NCI-H748 (cell line): ENCODE data around the gene SYT17.

Source experiments
- DNase-seq: peaks from one replicate; lab custom pipeline; 2025; ENCODE audit not compliant: unreplicated experiment; lab: John Stamatoyannopoulos, UW

Gene SYT17

GRCh38 chr16:19294156-19294649, 126.2 kb downstream of the SYT17 start:
- no peak for DNase-seq

DNA sequence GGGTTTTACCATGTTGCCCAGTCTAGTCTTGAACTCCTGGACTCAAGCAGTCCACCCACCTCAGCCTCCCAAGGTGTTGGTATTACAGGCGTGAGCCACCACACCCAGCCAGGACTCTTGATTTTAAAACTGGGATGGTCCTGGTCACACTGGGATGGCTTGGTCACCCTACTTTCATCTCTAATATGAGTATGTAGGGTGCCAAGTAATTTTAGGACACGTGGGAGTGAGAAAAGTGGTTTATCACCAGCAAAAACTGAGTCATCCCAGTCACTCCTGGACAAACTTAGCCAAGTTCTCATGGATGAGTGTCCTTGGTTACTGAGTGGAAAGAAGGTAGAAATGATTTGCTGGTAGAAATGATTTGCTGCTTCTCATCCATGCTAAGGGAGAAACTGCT, 127.4 kb downstream of the SYT17 start:
- no peak for DNase-seq

DNA sequence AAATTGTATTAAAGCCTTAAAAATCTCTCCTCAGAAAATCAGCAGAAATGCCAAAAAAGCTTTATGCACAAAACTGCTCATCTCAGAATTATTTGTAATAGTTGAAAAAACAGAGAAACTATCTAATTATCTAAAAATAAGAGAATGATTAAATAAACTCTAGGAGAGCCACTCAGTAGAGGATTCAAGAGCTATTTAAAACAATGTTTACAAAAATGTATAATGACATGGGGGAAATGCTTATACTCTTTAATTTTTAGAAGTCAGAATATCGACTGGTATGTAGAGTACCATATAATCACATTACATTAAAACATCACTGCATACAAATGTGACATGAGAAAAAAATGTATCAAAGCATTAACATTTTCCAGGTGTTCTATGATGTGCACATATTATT, 129.4 kb downstream of the SYT17 start:
- DNase-seq, result no peak

- no peak for DNase-seq
These were observed 131.5 kb downstream of the SYT17 start for GRCh38 chr16:19299565-19299964.

DNA sequence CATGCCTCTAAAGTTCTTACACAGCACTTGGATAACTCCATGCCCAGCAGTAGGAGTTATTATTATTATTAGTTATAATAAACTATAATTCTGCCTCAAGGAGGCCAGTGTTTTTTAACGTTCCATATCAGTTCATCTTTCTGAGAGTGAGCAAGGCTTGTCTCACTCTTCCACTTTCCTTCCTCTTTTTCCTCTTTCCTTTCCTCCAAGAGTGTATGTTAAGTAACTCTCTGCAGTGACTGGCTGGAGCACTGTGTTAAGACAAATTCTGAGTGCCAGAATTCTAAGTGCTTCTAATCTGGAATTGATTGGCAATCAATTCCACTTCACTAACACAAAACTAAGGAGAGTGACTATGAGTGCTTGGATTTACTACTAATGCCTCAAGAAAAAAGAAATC, 133.9 kb downstream of the SYT17 start:
- no peak for DNase-seq

- DNase-seq, result no peak
These were observed 136.7 kb downstream of the SYT17 start for GRCh38 chr16:19304750-19305149.

DNA sequence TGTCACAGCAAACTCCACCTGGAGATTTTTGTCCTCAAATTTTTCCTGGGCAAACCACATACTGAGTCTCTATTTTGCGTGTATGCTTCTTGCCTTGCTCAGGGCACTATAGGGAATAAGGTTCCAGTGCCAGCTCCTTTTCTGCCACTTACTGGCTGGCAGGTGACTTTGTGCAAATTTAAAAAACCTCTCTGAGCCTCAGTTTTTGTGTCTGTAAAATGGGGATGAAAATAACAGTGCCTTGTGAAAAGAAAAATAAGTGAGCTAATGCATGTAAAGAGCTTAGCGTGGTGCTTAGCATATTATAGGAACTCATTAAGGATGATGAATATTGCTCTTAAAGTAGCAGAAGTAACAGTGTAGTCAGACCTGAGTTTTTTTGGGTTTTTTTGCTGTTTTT, 137.4 kb downstream of the SYT17 start:
- DNase-seq, result no peak

- no peak for DNase-seq
These were observed 139.7 kb downstream of the SYT17 start for GRCh38 chr16:19307587-19308241.

- no peak for DNase-seq
These were observed 140.4 kb downstream of the SYT17 start for GRCh38 chr16:19308392-19308791.

DNA sequence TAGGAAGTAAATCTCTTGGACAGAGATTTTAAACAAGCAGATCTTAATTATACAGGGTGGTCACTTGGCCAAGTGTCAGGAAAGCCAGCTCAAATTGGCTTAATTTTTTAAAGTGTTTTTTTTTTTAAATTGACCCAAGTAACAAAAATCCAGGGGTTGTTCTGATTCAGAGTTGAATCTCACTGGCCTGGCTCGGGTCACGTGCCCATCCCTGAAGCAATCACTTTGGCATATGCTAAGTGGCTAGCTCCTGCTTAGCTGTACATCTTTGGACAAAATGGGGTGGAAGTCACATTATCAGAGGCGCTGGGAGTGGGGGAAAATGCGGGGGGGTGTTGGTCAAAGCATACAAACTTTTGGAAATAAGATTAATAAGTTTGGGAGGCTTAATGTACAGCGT, 141.1 kb downstream of the SYT17 start:
- no peak for DNase-seq

- DNase-seq, result no peak
These were observed 146.8 kb downstream of the SYT17 start for GRCh38 chr16:19314718-19315425.

DNA sequence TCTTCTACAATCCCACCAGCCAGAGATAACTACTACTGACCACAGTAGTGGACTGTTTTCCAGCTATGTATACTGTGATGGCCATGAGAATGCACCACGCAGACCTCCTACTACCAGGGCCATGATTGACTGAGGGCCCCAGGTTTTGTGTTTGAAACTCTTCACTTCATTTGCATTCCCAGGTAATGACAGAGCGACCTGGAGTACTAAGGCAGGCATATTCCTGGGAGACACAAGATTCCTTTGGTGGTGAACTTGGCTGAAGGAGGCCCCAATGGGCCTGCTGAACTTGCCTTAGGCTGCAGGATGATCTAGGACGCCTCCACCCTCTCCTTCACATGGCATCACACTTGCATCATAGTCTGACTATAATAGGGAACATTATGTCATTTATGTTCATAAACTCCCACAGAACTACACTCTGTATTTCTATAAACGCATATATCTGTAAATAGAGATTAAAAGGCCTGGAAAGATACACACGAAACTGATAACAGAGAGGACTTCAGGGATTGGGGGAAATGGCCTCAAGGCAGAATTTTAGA, 147.9 kb downstream of the SYT17 start:
- no peak for DNase-seq

DNA sequence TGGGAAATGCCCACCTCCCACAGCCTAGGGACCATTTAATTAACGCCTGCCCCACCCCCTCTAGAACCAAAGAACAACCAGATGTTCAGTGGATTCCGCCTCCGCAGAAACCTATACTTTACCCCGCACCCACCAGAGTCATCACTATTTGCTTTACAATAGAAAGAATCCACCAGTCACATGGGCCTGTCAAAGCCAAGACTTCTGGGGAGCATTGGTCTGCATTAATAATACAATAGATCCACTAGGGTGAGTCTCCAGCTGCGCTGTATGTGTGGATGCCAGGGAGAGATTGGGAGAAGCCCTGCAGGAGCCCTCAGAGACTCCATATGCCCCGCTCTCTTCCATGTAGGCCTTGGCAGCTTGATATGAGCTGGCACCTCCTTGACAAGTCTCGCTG, 148.8 kb downstream of the SYT17 start:
- no peak for DNase-seq
